ENCODE data around the gene CHIT1.

CHIT1 gene

GRCh38 chr1:203215573-203215972, 13.9 kb downstream of the CHIT1 start:
- no peak for DNase-seq

DNA sequence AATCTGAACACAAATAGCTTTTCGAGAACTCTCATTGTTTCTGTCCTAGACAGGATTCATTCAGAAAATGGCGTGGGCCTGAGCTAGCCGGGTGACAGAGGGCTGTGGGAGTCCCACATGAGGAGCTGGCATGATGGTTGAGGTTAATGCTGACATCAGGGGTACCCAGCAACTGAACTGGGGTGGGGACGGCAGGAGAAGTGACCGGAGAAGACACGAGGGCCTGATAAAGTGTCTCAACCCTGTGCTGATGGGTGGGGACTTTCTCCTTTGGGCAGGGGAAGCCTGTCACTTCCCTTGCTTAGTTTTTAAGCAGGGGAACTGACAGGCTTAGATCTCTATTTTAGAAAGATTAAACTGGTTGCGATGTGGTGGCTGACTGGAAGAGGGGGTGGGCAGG, 14.6 kb downstream of the CHIT1 start:
- DNase-seq, result peak; percentile 93

GRCh38 chr1:203213126-203213525, 16.3 kb downstream of the CHIT1 start:
- no peak for DNase-seq

DNA sequence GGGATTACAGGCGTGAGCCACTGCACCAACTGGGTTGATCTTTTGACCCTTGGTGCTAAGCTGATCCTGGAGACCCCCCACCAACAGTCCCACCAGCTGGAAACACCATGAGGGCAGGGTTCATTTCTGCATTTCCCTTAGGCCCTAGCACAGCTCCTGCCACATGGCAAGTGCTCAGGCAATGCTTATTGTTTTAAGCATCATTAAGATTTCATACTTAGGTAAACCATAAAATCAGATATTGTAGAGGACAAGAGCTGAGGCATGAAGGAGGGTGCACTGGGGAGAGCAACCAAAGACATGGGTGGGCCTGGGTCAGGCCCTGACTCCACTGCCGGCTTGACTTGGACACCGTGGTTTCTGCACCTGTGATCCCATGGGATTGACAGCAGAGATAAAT, 17.7 kb downstream of the CHIT1 start:
- no peak for DNase-seq

GRCh38 chr1:203210988-203211387, 18.5 kb downstream of the CHIT1 start:
- no peak for DNase-seq

DNA sequence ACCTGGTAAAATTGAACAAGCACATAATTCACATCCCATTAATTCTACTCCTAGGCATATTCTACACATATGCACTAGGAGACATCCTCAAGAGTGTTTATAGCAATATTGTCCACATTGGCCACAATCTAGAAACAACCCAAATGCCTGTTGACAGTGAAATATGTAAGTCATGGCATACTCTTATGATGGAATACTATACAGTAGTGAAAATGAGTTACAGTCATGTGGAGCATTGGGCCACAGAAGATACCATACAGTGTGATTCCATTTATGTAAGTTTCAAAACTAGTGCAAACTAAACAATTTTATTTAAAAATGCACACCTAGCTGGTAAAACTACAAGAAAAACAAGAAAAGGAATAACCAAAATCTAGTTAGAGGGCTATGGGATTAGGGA, 19.1 kb downstream of the CHIT1 start:
- DNase-seq, result no peak

GRCh38 chr1:203208181-203208580, 21.3 kb downstream of the CHIT1 start:
- no peak for DNase-seq

- DNase-seq, result no peak
Observed at GRCh38 chr1:203207751-203208150, 21.7 kb downstream of the CHIT1 start.

DNA sequence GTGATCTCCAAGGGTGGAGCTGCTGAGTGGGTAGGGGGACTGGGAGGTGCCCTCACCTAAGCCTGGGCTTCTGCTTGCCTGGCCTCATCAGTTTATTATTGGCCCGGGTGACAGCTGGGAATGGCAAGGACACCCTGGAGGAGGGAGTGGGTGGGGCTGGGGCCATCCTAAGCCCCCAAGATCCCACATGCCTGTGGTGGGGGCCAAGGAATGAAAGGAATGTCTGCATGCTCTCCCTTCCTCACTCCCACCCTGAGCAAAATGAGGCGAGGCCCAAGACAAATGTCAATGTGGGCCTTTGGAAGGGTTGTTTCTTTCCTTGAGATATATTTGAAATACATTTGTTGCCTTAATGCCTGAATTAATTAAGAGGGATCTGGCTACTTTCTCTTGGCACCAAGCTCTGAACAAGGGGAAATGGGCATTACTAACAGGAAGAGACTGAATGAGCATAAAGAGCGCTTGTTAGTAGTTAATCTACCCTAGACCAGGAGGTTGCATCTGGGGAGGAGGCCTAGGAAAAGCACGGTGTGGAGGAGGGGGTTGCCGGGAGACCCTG, 23.3 kb downstream of the CHIT1 start:
- DNase-seq, result no peak

DNA sequence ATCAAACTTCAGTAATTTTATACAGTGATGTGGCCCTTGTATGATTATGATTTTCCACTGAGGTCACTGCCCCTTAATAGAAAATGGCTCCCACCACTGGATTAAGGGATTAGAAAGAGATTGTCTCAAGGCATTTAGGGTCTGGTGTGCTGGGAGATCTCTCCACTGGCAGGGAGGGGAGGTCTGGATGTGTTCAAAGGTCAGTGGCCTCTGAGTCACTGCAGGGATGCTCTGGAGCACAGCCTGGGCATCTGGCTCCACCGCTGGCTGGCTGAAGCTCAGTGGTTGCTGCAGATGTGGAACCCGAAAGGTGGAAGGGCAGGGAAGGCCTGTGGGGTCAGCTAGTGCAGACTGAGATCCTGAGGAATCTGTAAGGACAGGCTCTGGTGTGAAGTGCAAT, 24.7 kb downstream of the CHIT1 start:
- DNase-seq, result no peak

- peak; percentile 87 for DNase-seq
Observed at GRCh38 chr1:203202431-203203245, 26.8 kb downstream of the CHIT1 start.

DNA sequence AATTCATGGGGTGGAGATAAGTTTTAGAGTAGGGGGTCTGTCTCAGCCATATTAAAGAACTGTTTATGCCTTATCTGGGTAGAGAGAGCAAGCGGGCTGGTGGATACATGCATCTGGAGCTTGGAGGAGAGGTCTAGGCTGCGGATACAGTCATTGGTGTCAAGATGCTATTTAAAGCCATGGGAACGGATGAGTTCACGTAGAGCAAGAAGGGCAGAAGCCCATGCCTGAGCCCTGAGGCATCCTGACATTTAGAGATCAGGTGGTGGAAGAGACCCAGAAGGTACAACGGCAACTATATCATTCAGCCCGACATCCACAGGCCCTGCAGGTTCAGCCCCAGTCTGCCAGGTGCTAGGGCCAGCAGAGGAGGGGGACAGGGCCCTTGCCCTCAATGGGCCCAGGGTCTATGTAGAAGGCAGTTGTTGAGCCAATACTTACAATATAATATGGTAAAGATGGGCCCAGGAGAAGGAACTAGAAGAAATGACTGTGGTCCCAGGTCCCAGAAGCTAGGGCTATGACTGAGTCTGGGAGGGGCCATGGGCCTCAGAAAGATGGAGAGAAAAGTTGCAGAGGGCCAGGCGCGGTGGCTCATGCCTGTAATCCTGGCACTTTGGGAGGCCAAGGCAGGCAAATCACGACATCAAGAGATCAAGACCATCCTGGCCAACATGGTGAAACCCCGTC, 27.8 kb downstream of the CHIT1 start:
- DNase-seq, result no peak

- no peak for DNase-seq
Observed at GRCh38 chr1:203200916-203201315, 28.6 kb downstream of the CHIT1 start.

DNA sequence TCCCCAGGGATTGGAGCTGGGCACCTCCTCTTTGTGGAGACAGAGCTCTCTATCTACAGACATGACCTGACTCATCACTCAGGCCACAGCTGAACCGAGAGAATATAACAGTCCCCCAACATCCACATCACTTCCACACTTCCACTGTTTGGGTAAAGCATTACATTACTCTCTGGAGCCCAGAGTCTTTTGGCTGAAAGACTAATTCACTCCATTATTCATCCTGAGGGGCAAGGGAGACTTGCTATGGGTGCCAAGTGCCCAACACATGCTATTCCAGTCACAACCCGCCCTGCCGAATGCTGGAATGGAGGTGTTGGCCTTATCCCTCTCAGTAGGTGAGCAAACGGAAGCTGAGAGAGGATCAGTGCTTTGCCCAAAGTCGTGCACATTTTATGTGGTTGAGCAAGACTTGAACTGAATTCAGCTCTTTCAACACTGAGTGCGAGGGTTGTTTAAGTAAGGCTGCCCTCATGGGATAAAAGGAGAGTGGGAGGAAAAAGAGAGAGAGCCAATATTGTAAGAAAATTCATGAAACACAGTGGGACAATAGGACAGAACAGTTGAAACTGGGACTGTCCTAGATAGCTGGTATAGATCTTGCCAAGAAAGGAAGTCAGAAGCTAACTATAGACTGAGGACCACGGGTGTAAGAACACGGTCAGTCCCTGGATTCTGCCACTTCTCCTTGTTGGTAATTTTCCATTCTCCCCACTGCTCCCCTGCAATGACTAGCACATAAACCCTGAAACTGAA, 29.5 kb downstream of the CHIT1 start:
- DNase-seq, result peak; percentile 86

DNA sequence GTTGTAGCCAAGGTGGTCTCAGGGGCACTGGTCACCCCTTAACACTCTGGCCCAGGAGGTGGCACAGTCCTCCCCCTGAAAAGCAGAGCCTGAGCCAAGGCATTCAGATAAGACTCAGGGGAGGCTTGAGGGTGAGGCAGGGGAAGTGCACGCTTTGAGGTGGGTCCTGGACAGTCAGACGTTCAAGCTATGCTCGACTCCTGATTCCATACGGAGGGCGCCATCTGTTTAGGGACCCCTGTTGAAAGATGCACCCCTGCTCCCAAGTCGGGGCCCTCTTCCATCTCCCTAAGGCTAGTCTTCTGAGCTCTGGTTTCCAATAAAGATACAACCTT, 30.0 kb downstream of the CHIT1 start:
- no peak for DNase-seq

DNA sequence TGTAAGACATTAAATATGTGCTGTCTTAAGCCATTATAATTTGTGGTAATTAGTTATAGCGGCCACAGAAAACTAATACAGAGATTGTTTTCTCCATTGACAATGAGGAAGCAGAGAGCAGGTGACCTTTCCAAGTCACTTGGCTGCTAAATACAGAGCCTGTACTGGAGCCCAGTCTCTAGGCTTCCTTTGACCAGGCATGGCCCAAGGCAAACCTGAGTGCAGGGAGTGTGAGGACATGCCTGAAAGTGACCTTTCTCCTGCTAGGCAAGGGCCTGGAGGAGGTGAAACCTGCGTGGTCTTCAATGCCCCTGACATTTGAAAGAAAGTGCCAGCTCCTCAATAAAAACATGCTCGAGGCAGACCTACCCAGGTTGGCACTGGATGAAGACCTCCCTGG, 30.5 kb downstream of the CHIT1 start:
- no peak for DNase-seq

DNA sequence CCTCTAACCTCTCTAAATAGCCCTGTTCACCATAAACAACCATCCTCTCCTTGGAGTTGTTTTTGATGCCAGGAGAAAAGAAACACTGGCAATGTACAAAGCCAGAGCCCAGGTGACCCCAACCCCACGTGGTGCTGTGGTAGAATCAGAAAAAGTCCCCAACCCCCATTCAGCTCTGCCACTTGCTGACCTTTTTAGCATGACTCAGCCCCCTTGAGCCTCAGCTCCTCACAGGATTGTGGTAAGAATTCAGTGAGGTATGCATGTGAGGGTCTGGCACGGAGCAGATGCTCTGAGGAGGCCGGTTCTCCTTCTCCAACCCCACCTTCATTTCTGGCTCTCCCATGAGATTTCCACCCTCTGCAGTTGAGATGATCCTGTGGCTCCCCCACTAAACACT, 31.8 kb downstream of the CHIT1 start:
- no peak for DNase-seq

- DNase-seq, result no peak
Observed at GRCh38 chr1:203196371-203196770, 33.1 kb downstream of the CHIT1 start.

DNA sequence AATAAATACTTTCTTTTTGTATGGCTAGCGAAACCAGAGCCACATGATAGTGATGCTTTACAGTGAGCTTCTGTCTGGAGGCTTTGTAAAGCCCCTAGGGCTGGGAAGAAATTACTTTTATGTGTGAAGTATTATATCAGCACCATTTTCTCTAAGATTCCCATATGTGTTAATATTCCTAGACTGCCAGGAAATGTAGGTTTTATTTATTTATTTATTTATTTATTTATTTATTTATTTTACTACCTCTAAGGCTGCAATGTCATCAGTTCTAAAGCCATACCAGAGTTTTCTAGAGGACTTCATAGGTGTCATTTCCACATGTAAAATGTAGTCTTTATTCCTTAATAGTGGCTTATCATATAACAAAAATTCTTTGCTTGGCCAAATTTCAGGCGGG, 38.5 kb downstream of the CHIT1 start:
- no peak for DNase-seq

GRCh38 chr1:203189951-203190352, 39.5 kb downstream of the CHIT1 start:
- DNase-seq, result no peak

GRCh38 chr1:203188686-203189232, 40.7 kb downstream of the CHIT1 start:
- DNase-seq, result no peak

GRCh38 chr1:203187689-203188264, 41.7 kb downstream of the CHIT1 start:
- no peak for DNase-seq

GRCh38 chr1:203187304-203187685, 42.2 kb downstream of the CHIT1 start:
- DNase-seq, result peak; percentile 95
